ENCODE results near the gene SNX25.

DNA sequence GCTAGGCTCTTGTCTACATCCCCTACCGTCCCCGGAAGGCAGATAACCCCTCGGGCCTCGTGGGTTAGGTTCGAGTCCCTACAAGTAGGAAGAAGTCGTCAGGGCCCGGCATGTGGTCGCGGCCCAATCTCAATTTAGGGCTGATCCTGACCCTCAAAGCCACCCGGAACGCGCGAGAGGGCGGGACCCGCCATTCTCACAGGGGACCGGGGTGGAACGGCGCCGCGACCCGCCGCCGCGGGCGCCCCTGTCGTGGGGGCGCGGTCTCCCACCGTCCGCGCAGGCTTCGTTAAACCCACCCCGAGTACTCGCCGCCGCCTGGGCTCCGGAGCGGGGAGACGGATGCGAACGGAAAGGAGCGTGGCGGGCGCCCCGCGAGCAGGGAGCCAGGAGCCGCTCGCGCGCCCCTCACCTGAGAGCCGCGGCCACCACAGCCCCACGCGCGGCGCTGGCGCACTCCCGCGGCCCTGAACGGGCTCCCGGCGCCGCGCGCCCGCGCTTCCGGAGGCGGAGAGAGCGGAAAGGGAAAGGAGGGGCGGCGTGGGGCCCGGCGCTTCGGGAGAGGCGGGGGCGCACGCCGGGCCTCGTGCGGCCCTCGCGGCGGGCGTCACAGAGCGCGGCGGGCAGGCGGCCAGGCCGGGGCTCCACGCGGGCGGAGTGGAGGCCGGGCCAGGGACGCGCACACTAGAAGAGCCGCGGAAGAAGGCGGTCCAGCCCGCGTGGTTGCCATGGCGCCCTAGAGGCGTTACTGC is 5.7 kb upstream of the SNX25 start, which contains the start of gene CFAP97:
- TF ChIP-seq, protein P1, sequence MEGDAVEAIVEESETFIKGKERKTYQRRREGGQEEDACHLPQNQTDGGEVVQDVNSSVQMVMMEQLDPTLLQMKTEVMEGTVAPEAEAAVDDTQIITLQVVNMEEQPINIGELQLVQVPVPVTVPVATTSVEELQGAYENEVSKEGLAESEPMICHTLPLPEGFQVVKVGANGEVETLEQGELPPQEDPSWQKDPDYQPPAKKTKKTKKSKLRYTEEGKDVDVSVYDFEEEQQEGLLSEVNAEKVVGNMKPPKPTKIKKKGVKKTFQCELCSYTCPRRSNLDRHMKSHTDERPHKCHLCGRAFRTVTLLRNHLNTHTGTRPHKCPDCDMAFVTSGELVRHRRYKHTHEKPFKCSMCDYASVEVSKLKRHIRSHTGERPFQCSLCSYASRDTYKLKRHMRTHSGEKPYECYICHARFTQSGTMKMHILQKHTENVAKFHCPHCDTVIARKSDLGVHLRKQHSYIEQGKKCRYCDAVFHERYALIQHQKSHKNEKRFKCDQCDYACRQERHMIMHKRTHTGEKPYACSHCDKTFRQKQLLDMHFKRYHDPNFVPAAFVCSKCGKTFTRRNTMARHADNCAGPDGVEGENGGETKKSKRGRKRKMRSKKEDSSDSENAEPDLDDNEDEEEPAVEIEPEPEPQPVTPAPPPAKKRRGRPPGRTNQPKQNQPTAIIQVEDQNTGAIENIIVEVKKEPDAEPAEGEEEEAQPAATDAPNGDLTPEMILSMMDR (IDR thresholded peaks at IDR 0.05), result no peak
- TF ChIP-seq EP300 (IDR thresholded peaks at IDR 0.05), result no peak
